ENCODE measurements around the gene TOMM70. TPM values are rescaled to one million over a fixed set of nuclear protein-coding genes. Genes with fewer than 3 reads are reported as not detected.

Gene TOMM70
- polyA plus RNA-seq, 1 donor (not counting 4 experiments of a cell fraction or from before 2014, with no cell fraction given), result 40.8 TPM

GRCh38 chr3:100331660-100332059, 69.2 kb downstream of the TOMM70 start:
- H3K36me3 ChIP-seq (ENCODE audit: control insufficient read depth in 2 of 2, extremely low read depth in 1 of 2, insufficient read depth in 2 of 2, low read length in 2 of 2), result peaks cover 0 to 2% of the 10 kb centered on the region in 2 experiments
- no peaks in the 10 kb centered on the region for H3K9me1 ChIP-seq (ENCODE audit: control insufficient read depth, extremely low read depth, insufficient read depth, low read length)
- FAIRE-seq (no peak), DNase-seq (ENCODE audit: low read depth, low spot score) (no peak)
- no peak overlapping the region for H3K9ac ChIP-seq (ENCODE audit: control insufficient read depth, extremely low read depth, insufficient read depth, low read length)
- TF ChIP-seq EZH2 (IDR thresholded peaks at IDR 0.05; ENCODE audit: low read length), result no peak
- no peak for TF ChIP-seq CTCF (optimal IDR thresholded peaks at IDR 0.05 in 1 of 3, IDR thresholded peaks at IDR 0.05 in 1 of 3, conservative IDR thresholded peaks at IDR 0.05 in 1 of 3; ENCODE audit: extremely low read depth in 1 of 3, insufficient read depth in 2 of 3, low read length in 3 of 3)
- H3K9me3 ChIP-seq (ENCODE audit: control insufficient read depth, low read depth, low read length), result no peaks in the 10 kb centered on the region
- peaks cover 13% of the 10 kb centered on the region for H3K4me1 ChIP-seq (ENCODE audit: control insufficient read depth, extremely low read depth, insufficient read depth, low read length)
- dilution Hi-C loops (cut with MboI; ENCODE audit: extremely low pct_ligation_motif_present, low sequenced_read_pairs), result no loop called here
- H3K27me3 ChIP-seq (ENCODE audit: control insufficient read depth, extremely low read depth, insufficient read depth, low read length), result no peaks in the 10 kb centered on the region
- no peak overlapping the region for H3K27ac ChIP-seq (ENCODE audit: control insufficient read depth, insufficient read depth, low read length)
- no peak overlapping the region for H3K4me2 ChIP-seq (ENCODE audit: control insufficient read depth, extremely low read depth, insufficient read depth, low read depth, low read length)
- no peaks in the 10 kb centered on the region for H4K20me1 ChIP-seq (ENCODE audit: control insufficient read depth, extremely low read depth, insufficient read depth, low read length)
- no peak overlapping the region for H3K4me3 ChIP-seq (ENCODE audit: control insufficient read depth in 2 of 3, extremely low read depth in 1 of 3, insufficient read depth in 2 of 3, low read depth in 1 of 3, low read length in 3 of 3)
- H2AFZ ChIP-seq (ENCODE audit: control insufficient read depth, low read length), result no peak overlapping the region
- H3K79me2 ChIP-seq (ENCODE audit: control insufficient read depth, insufficient read depth, low read length), result peaks cover 16% of the 10 kb centered on the region

GRCh38 chr3:100330651-100331050, 70.2 kb downstream of the TOMM70 start:
- TF ChIP-seq CTCF (optimal IDR thresholded peaks at IDR 0.05 in 1 of 3, IDR thresholded peaks at IDR 0.05 in 1 of 3, conservative IDR thresholded peaks at IDR 0.05 in 1 of 3; ENCODE audit: extremely low read depth in 1 of 3, insufficient read depth in 2 of 3, low read length in 3 of 3), result no peak
- no peak for TF ChIP-seq EZH2 (IDR thresholded peaks at IDR 0.05; ENCODE audit: low read length)
- dilution Hi-C loops (cut with MboI; ENCODE audit: extremely low pct_ligation_motif_present, low sequenced_read_pairs), result no loop called here
- no peak for FAIRE-seq

More at GRCh38 chr3:100330651-100331050, 70.2 kb downstream of the TOMM70 start:
- Histone ChIP-seq H3K4me3 (ENCODE audit: control insufficient read depth in 2 of 3, extremely low read depth in 1 of 3, insufficient read depth in 2 of 3, low read depth in 1 of 3, low read length in 3 of 3) (no peak overlapping the region), H2AFZ (ENCODE audit: control insufficient read depth, low read length) (no peak overlapping the region), H3K27me3 (ENCODE audit: control insufficient read depth, extremely low read depth, insufficient read depth, low read length) (no peaks in the 10 kb centered on the region), H3K79me2 (ENCODE audit: control insufficient read depth, insufficient read depth, low read length) (peaks cover 11% of the 10 kb centered on the region), H3K36me3 (ENCODE audit: control insufficient read depth in 2 of 2, extremely low read depth in 1 of 2, insufficient read depth in 2 of 2, low read length in 2 of 2) (peaks cover 0 to 2% of the 10 kb centered on the region in 2 experiments), H3K4me2 (ENCODE audit: control insufficient read depth, extremely low read depth, insufficient read depth, low read depth, low read length) (no peak overlapping the region), H3K9me1 (ENCODE audit: control insufficient read depth, extremely low read depth, insufficient read depth, low read length) (no peaks in the 10 kb centered on the region), H4K20me1 (ENCODE audit: control insufficient read depth, extremely low read depth, insufficient read depth, low read length) (no peaks in the 10 kb centered on the region), H3K4me1 (ENCODE audit: control insufficient read depth, extremely low read depth, insufficient read depth, low read length) (peaks cover 11% of the 10 kb centered on the region), H3K9ac (ENCODE audit: control insufficient read depth, extremely low read depth, insufficient read depth, low read length) (no peak overlapping the region), H3K27ac (ENCODE audit: control insufficient read depth, insufficient read depth, low read length) (no peak overlapping the region), H3K9me3 (ENCODE audit: control insufficient read depth, low read depth, low read length) (no peaks in the 10 kb centered on the region)
- DNase-seq (ENCODE audit: low read depth, low spot score), result no peak
